ENCODE data around the gene METTL13.

Gene METTL13

GRCh38 chr1:171803461-171804022, 22.1 kb downstream of the METTL13 start:
- no peak for DNase-seq (ENCODE audit: low spot score)

GRCh38 chr1:171805395-171806115, 24.1 kb downstream of the METTL13 start:
- no peak for DNase-seq (ENCODE audit: low spot score)

- no peak for DNase-seq (ENCODE audit: low spot score)
Measured at GRCh38 chr1:171807556-171807955, 26.1 kb downstream of the METTL13 start.

GRCh38 chr1:171809834-171810233, 28.4 kb downstream of the METTL13 start:
- DNase-seq (ENCODE audit: low spot score) = no peak

GRCh38 chr1:171811672-171812071, 30.2 kb downstream of the METTL13 start:
- DNase-seq (ENCODE audit: low spot score) = no peak

GRCh38 chr1:171814692-171815091, 33.2 kb downstream of the METTL13 start:
- no peak for DNase-seq (ENCODE audit: low spot score)

GRCh38 chr1:171816300-171816901, 34.9 kb downstream of the METTL13 start:
- no peak for DNase-seq (ENCODE audit: low spot score)

GRCh38 chr1:171817511-171818265, 36.2 kb downstream of the METTL13 start:
- DNase-seq (ENCODE audit: low spot score) = peak; percentile 88

GRCh38 chr1:171819946-171820345, 38.5 kb downstream of the METTL13 start:
- no peak for DNase-seq (ENCODE audit: low spot score)

GRCh38 chr1:171826973-171827372, 45.5 kb downstream of the METTL13 start:
- DNase-seq (ENCODE audit: low spot score) = no peak

GRCh38 chr1:171828794-171829193, 47.3 kb downstream of the METTL13 start:
- no peak for DNase-seq (ENCODE audit: low spot score)

GRCh38 chr1:171833091-171833825, 51.8 kb downstream of the METTL13 start:
- DNase-seq (ENCODE audit: low spot score) = peak; percentile 50

GRCh38 chr1:171834821-171835220, 53.4 kb downstream of the METTL13 start:
- DNase-seq (ENCODE audit: low spot score) = no peak

- no peak for DNase-seq (ENCODE audit: low spot score)
Measured at GRCh38 chr1:171835891-171836290, 54.4 kb downstream of the METTL13 start.

- peak; percentile 81 for DNase-seq (ENCODE audit: low spot score)
Measured at GRCh38 chr1:171841050-171841910, 59.8 kb downstream of the METTL13 start, which contains the start of gene DNM3. TSS of gene DNM3 (plus strand) at chr1:171841498. CDS start at chr1:171841657, 159 bp downstream.

- DNase-seq (ENCODE audit: low spot score) = peak; percentile 47
Measured at GRCh38 chr1:171841931-171842761, 60.7 kb downstream of the METTL13 start.

GRCh38 chr1:171844381-171844780, 62.9 kb downstream of the METTL13 start:
- peak; percentile 91 for DNase-seq (ENCODE audit: low spot score)

GRCh38 chr1:171845998-171846397, 64.5 kb downstream of the METTL13 start:
- DNase-seq (ENCODE audit: low spot score) = no peak

Measured in COLO829 (cell line).